HUES64 (cell line): ENCODE data around the gene MINDY2.

Experiments used
- H3K27ac ChIP-seq: 2 replicates; pipeline ENCODE4 v1.7.0; 2013; ENCODE audit warnings: low read depth, low read length, inconsistent platforms
- H3K27me3 ChIP-seq: 2 replicates; pipeline ENCODE4 v1.6.1; 2013; ENCODE audit warnings: mild to moderate bottlenecking, low read length; ENCODE audit not compliant: insufficient read depth
- H3K36me3 ChIP-seq: 2 replicates; pipeline ENCODE4 v1.6.1; 2013; ENCODE audit warnings: mild to moderate bottlenecking, low read length; ENCODE audit not compliant: insufficient read depth
- H3K4me1 ChIP-seq: 2 replicates; pipeline ENCODE4 v1.6.1; 2013; ENCODE audit warnings: mild to moderate bottlenecking, low read length, moderate library complexity; ENCODE audit not compliant: insufficient read depth
- H3K4me3 ChIP-seq: 2 replicates; pipeline ENCODE4 v1.5.1; 2013; ENCODE audit warnings: mild to moderate bottlenecking, low read length, moderate library complexity
- H3K9ac ChIP-seq: 2 replicates; pipeline ENCODE4 v1.6.1; 2013; ENCODE audit warnings: mild to moderate bottlenecking, low read depth, low read length
- H3K9me3 ChIP-seq: 2 replicates; pipeline ENCODE4 v1.6.1; 2013; ENCODE audit warnings: low read depth, low read length; ENCODE audit not compliant: insufficient read depth
- WGBS: fragments of 150-250, 120-280 bp; methylation state at CpG from one replicate; pipeline ENCODE4 v1.1.7; 2013; ENCODE audit warnings: missing lambda C conversion rate; 5-methylcytosine and 5-hydroxymethylcytosine counted together

The MINDY2 gene

DNA sequence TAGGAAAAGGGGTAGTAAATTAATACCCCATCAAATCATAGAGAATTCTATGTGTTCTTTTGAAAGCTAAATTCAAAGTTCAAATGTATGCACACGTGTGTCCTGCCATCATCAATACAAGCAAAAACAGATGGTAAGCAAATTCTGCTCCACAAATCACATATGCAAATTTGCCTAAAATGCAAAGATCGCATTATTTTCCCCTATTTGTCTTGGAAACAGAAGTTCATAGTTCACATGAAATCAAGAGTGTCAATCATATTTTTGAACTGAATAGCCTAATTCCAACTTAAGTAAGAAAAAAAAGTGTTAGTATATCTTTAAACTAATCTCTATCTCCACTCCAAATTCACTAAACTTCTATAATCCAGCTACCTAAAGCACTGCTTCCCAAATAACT lies 30.1 kb upstream of the MINDY2 start:
- H3K4me1 ChIP-seq = peaks cover 44% of the 10 kb centered on the region
- H3K27me3 ChIP-seq = no peaks in the 10 kb centered on the region
- H3K27ac ChIP-seq = no peak overlapping the region
- no peaks in the 10 kb centered on the region for H3K36me3 ChIP-seq
- no peak overlapping the region for H3K9ac ChIP-seq
- no peaks in the 10 kb centered on the region for H3K9me3 ChIP-seq
- H3K4me3 ChIP-seq = no peak overlapping the region
- 89% methylated on average over 2 of the region's 2 CpGs for WGBS

GRCh38 chr15:58742022-58742813 lies 28.9 kb upstream of the MINDY2 start:
- no peaks in the 10 kb centered on the region for H3K9me3 ChIP-seq
- H3K27ac ChIP-seq = no peak overlapping the region
- no peak overlapping the region for H3K9ac ChIP-seq
- H3K4me1 ChIP-seq = peaks cover 47% of the 10 kb centered on the region
- H3K4me3 ChIP-seq = no peak overlapping the region
- WGBS = 90% methylated on average over 7 of the region's 8 CpGs
- no peaks in the 10 kb centered on the region for H3K27me3 ChIP-seq
- H3K36me3 ChIP-seq = no peaks in the 10 kb centered on the region

GRCh38 chr15:58742819-58743502 lies 28.1 kb upstream of the MINDY2 start:
- no peaks in the 10 kb centered on the region for H3K9me3 ChIP-seq
- no peak overlapping the region for H3K9ac ChIP-seq
- 66% methylated on average over 5 of the region's 5 CpGs for WGBS
- H3K36me3 ChIP-seq = no peaks in the 10 kb centered on the region
- no peak overlapping the region for H3K27ac ChIP-seq
- H3K27me3 ChIP-seq = no peaks in the 10 kb centered on the region
- no peak overlapping the region for H3K4me3 ChIP-seq
- H3K4me1 ChIP-seq = peaks cover 55% of the 10 kb centered on the region

- Histone ChIP-seq H3K9me3 (no peaks in the 10 kb centered on the region), H3K9ac (no peak overlapping the region), H3K27me3 (no peaks in the 10 kb centered on the region), H3K4me1 (peaks cover 52% of the 10 kb centered on the region), H3K4me3 (no peak overlapping the region), H3K27ac (no peak overlapping the region), H3K36me3 (no peaks in the 10 kb centered on the region)
- WGBS = 100% methylated on average over 1 of the region's 1 CpG
These were observed 24.9 kb upstream of the MINDY2 start for GRCh38 chr15:58746174-58746573.

DNA sequence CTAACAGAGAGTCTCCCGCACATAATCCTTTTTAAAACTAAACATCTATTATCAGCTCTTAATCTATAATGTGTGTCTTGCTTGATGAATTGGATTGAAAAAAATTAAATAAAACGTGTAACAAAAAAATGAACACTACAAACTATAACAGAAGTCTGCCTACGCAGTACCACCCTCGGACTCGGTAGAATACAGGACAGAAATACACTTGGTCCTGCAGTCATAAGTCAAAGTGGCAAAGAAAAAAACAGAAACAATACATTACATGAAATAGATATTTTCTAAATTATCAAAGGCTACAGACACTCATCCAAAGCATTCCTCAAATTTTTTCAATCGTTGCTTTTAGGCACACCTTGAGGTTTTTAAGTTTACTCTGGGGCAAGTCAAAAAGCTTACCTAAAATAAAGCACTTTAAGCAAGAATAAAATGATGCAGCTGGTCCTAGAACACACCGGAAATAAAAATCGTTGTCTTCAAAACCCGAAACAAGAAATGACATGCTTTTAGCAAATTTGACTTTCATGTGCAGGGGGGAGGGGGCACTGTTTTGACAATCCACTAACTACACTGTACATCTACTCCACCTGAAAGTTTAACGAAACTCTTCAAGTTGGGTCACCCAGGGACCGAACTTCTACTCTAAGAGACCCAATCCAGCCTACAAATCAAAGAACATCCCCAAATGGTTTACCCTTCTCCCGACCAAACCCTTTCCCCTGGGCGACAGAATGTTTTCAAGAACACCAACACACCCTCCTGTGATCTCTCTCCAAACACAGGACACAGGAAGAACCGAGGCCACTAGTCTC lies 22.9 kb upstream of the MINDY2 start:
- peak overlapping the region; percentile 96 for H3K27ac ChIP-seq
- no peaks in the 10 kb centered on the region for H3K36me3 ChIP-seq
- no peaks in the 10 kb centered on the region for H3K9me3 ChIP-seq
- H3K27me3 ChIP-seq = no peaks in the 10 kb centered on the region
- peak overlapping the region; percentile 76 for H3K9ac ChIP-seq
- peak overlapping the region; percentile 71 for H3K4me3 ChIP-seq
- 2% methylated on average over 12 of the region's 14 CpGs for WGBS
- H3K4me1 ChIP-seq = peaks cover 44% of the 10 kb centered on the region

GRCh38 chr15:58748852-58749531 lies 22.1 kb upstream of the MINDY2 start:
- Histone ChIP-seq H3K36me3 (no peaks in the 10 kb centered on the region), H3K27ac (peak overlapping the region; percentile 96), H3K9ac (peak overlapping the region; percentile 76), H3K4me1 (peaks cover 37% of the 10 kb centered on the region), H3K9me3 (no peaks in the 10 kb centered on the region), H3K27me3 (no peaks in the 10 kb centered on the region), H3K4me3 (peak overlapping the region; percentile 71)
- WGBS = under 1% methylated on average over 81 of the region's 81 CpGs

- Histone ChIP-seq H3K4me3 (peak within 1 kb of the TSS; percentile 71), H3K9ac (peak within 1 kb of the TSS; percentile 76), H3K36me3 (no peaks in the 10 kb centered on the region), H3K27me3 (no peaks in the 10 kb centered on the region), H3K4me1 (peaks cover 31% of the 10 kb centered on the region), H3K27ac (peak within 1 kb of the TSS; percentile 96), H3K9me3 (no peaks in the 10 kb centered on the region)
- under 1% methylated on average over 62 of the region's 62 CpGs for WGBS
These were observed 21.4 kb upstream of the MINDY2 start, which contains the start of gene ADAM10 for GRCh38 chr15:58749532-58750337. TSS of gene ADAM10 (minus strand) at chr15:58749707. CDS start at chr15:58749534, 173 bp downstream.

DNA sequence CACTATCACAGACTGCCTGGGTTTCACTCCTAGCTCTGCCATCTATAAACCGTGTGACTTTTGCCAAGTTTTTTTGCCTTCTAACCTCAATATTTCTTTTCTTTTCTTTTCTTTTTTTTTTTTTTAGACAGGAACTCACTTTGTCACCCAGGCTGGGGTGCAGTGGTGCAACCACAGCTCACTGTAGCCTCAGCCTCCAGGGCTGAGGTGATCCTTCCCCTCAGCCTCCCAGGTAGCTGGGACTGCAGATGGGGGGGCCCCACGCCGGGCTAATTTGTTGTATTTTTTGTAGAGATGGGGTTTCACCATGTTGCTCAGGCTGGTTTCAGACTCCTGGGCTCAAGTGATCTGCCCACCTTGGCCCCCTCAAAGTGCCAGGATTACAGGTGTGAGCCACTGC lies 18.4 kb upstream of the MINDY2 start:
- Histone ChIP-seq H3K9ac (no peak overlapping the region), H3K4me3 (no peak overlapping the region), H3K27me3 (no peaks in the 10 kb centered on the region), H3K27ac (no peak overlapping the region), H3K36me3 (no peaks in the 10 kb centered on the region), H3K4me1 (peaks cover 11% of the 10 kb centered on the region), H3K9me3 (no peaks in the 10 kb centered on the region)
- 94% methylated on average over 3 of the region's 3 CpGs for WGBS

DNA sequence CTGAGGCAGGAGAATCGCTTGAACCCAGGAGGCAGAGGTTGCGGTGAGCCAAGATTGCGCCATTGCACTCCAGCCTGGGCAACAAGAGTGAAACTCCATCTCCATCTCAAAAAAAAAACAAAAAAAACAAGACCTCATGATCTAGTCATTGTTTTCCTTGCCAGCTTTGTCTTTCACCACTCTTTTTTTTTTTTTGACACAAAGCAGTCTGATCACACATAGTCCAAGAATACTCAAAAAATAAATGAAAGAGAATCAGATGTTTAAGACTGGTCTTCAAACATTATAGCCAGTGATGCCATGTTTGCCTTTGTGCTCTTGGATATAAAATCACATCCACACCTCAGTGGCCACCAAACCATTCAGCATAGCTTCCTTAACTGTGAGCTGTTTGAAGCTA lies 15.8 kb upstream of the MINDY2 start:
- Histone ChIP-seq H3K36me3 (no peaks in the 10 kb centered on the region), H3K4me3 (no peak overlapping the region), H3K9me3 (no peaks in the 10 kb centered on the region), H3K9ac (no peak overlapping the region), H3K27me3 (no peaks in the 10 kb centered on the region), H3K27ac (no peak overlapping the region), H3K4me1 (0 out of 2 replicates have a peak, but pooled peaks cover 3% of the 10 kb centered on the region)
- WGBS = 91% methylated on average over 3 of the region's 3 CpGs

- 84% methylated on average over 6 of the region's 6 CpGs for WGBS
- H3K27ac ChIP-seq = no peak overlapping the region
- H3K9ac ChIP-seq = no peak overlapping the region
These were observed 15.1 kb upstream of the MINDY2 start for GRCh38 chr15:58755956-58756355.

More at GRCh38 chr15:58755956-58756355, 15.1 kb upstream of the MINDY2 start:
- H3K36me3 ChIP-seq = no peaks in the 10 kb centered on the region
- no peaks in the 10 kb centered on the region for H3K27me3 ChIP-seq
- no peak overlapping the region for H3K4me3 ChIP-seq
- no peaks in the 10 kb centered on the region for H3K4me1 ChIP-seq
- H3K9me3 ChIP-seq = no peaks in the 10 kb centered on the region
